Measurements from ENCODE around the gene CD38.

- no peak for TF ChIP-seq CTCF (conservative IDR thresholded peaks at IDR 0.05 in 1 of 2, IDR thresholded peaks at IDR 0.05 in 1 of 2; ENCODE audit: extremely low read depth in 1 of 2, insufficient read depth in 1 of 2, low read depth in 1 of 2, low read length in 2 of 2)
- no peak for TF ChIP-seq EZH2 (IDR thresholded peaks at IDR 0.05; ENCODE audit: borderline replicate concordance, low read length)
Observed at GRCh38 chr4:15740764-15741404, 37.2 kb upstream of the CD38 start.

All from mammary epithelial cell (primary cell).